DND-41 (cell line): ENCODE data around the gene CBX5.

Experiments used
- CTCF ChIP-seq: IDR thresholded peaks from 2 replicates; pipeline ENCODE4 v1.5.1; 2012; ENCODE audit warnings: borderline replicate concordance, low read length, moderate library complexity, mild to moderate bottlenecking; ENCODE audit not compliant: poor library complexity, severe bottlenecking; ENCODE audit errors: extremely low read depth
- EZH2 ChIP-seq: IDR thresholded peaks from 3 replicates; pipeline ENCODE4 v1.6.1; 2012; ENCODE audit warnings: borderline replicate concordance, low read depth, mild to moderate bottlenecking, moderate library complexity, low read length, inconsistent platforms; ENCODE audit not compliant: severe bottlenecking

DNA sequence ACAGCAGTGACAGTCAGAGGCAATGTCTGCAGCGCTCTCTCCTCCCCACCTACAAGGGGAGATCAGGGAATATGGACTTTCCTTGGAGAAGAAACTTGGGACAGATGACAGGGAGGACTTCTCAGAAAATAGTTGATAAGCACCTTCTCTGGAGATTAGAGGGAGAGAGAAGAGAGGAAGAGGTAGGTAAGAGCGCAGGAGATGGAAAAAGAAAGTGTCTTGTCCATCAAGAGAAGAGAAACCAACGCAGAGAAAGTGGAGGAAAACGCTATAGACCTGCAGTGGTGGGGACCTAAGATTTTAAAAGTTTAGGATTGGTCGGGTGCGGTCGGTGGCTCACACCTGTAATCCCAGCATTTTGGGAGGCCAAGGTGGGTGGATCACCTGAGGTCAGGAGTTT lies 75.6 kb downstream of the CBX5 start:
- TF ChIP-seq CTCF (no peak), EZH2 (no peak)
